PC-3 (cell line): ENCODE data around the gene SAFB2. TPM values are rescaled to one million over a fixed set of nuclear protein-coding genes. Genes with fewer than 3 reads are reported as not detected.
"Not testable (repeated sequence)": the region's sequence is repeated elsewhere in the genome, so short reads cannot be mapped to it uniquely, and the experiment has no call there.

Source experiments
- ATAC-seq: fragments of 200-7000 bp; cut with Tn5 transposase; 2 replicates; pipeline ENCODE4 v1.9.1; 2020; ENCODE audit warnings: mild to moderate bottlenecking, moderate library complexity
- BruUV-seq: library from RNA; stranded (reverse); fragments of 400-500 nt; replicated peaks from 2 replicates; lab custom pipeline; 2021; lab: Mats Ljungman, UMichigan
- CTCF ChIA-PET: fragments of 300-600 bp; sonication (Branson Sonifier 250); formaldehyde crosslinking; loops from one replicate; lab custom pipeline; 2022; ENCODE audit warnings: antibody characterized with exemption; lab: Charles Lee
- POLR2A ChIA-PET: fragments of 300-600 bp; sonication (Branson Sonifier 250); formaldehyde crosslinking; loops from one replicate; lab custom pipeline; 2022; ENCODE audit warnings: antibody characterized with exemption; ENCODE audit not compliant: unreplicated experiment; lab: Charles Lee
- DNase-seq: peaks from one replicate; pipeline ENCODE4 v3.0.0-alpha.2; 2015
- H2AFZ ChIP-seq: fragments of 300-600 bp; sonication (generic); 2 replicates; pipeline ENCODE4 v1.6.0; 2016; ENCODE audit warnings: antibody characterized with exemption, low read length
- H3F3A ChIP-seq: fragments of 300-600 bp; sonication (generic); one replicate; pipeline ENCODE4 v1.6.0; 2017; ENCODE audit warnings: antibody characterized with exemption, low read length, control low read depth, mild to moderate bottlenecking; ENCODE audit not compliant: unreplicated experiment
- H3K27ac ChIP-seq: fragments of 300-600 bp; sonication (generic); 2 replicates; pipeline ENCODE4 v1.5.1; 2016; ENCODE audit warnings: mild to moderate bottlenecking, low read length
- H3K27me3 ChIP-seq: fragments of 300-600 bp; sonication (generic); 2 replicates; pipeline ENCODE4 v1.6.1; 2016; ENCODE audit warnings: low read length, mixed read lengths
- H3K36me3 ChIP-seq: fragments of 300-600 bp; sonication (generic); 2 replicates; pipeline ENCODE4 v1.6.1; 2016; ENCODE audit warnings: low read depth, mixed run types, low read length, mixed read lengths
- H3K4me1 ChIP-seq: fragments of 300-600 bp; sonication (generic); 2 replicates; pipeline ENCODE4 v1.5.1; 2016; ENCODE audit warnings: low read length; ENCODE audit not compliant: insufficient read depth
- H3K4me2 ChIP-seq: fragments of 300-600 bp; sonication (generic); 2 replicates; pipeline ENCODE4 v1.6.0; 2016; ENCODE audit warnings: low read length
- H3K4me3 ChIP-seq: fragments of 300-600 bp; sonication (generic); 2 replicates; pipeline ENCODE4 v1.5.1; 2016; ENCODE audit warnings: mild to moderate bottlenecking, low read length, mixed read lengths
- H3K79me2 ChIP-seq: fragments of 300-600 bp; sonication (generic); 2 replicates; pipeline ENCODE4 v1.6.1; 2017; ENCODE audit warnings: low read length, mixed read lengths
- H3K9ac ChIP-seq: fragments of 300-600 bp; sonication (generic); 2 replicates; pipeline ENCODE4 v1.6.0; 2016; ENCODE audit warnings: mild to moderate bottlenecking, low read length
- H3K9me2 ChIP-seq: fragments of 300-600 bp; sonication (generic); replicated peaks from 2 replicates; pipeline ENCODE4 v1.6.1; 2016; ENCODE audit warnings: mixed run types, low read length, mixed read lengths
- H3K9me3 ChIP-seq: fragments of 300-600 bp; sonication (generic); 2 replicates; pipeline ENCODE4 v1.6.1; 2016; ENCODE audit warnings: low read length, mixed read lengths
- H4K20me1 ChIP-seq: fragments of 300-600 bp; sonication (generic); 2 replicates; pipeline ENCODE4 v1.6.1; 2016; ENCODE audit warnings: low read length, mixed read lengths
- EZH2 ChIP-seq: fragments of 300-600 bp; sonication (generic); IDR thresholded peaks from one replicate; pipeline ENCODE4 v1.6.1; 2017; ENCODE audit warnings: antibody characterized with exemption, mild to moderate bottlenecking, low read length; ENCODE audit not compliant: unreplicated experiment
- EZH2phosphoT487 ChIP-seq: fragments of 300-600 bp; sonication (generic); IDR thresholded peaks from 2 replicates; pipeline ENCODE4 v1.6.1; 2018; ENCODE audit warnings: mild to moderate bottlenecking, antibody characterized with exemption, low read length, borderline replicate concordance
- intact Hi-C: fragments of 100-400 bp; cut with micrococcal nuclease; formaldehyde crosslinking; loops from 2 replicates; pipeline ENCODE4 v1.9.0; 2023
- total RNA-seq: library from RNA; depleted of rRNA; stranded (reverse); fragments of >200 nt; gene quantifications from 2 replicates; pipeline ENCODE4 v1.2.3, GENCODE V29; 2014
- TF ChIP-seq, protein P1 (sequence below): fragments of 300-600 bp; sonication (generic); conservative IDR thresholded peaks from 2 replicates; pipeline ENCODE4 v1.5.1; 2017; ENCODE audit warnings: antibody characterized with exemption, low read depth, mild to moderate bottlenecking, low read length

Gene SAFB2
- total RNA-seq, 1 experiment from 2014 or later, result 77.5 TPM

DNA sequence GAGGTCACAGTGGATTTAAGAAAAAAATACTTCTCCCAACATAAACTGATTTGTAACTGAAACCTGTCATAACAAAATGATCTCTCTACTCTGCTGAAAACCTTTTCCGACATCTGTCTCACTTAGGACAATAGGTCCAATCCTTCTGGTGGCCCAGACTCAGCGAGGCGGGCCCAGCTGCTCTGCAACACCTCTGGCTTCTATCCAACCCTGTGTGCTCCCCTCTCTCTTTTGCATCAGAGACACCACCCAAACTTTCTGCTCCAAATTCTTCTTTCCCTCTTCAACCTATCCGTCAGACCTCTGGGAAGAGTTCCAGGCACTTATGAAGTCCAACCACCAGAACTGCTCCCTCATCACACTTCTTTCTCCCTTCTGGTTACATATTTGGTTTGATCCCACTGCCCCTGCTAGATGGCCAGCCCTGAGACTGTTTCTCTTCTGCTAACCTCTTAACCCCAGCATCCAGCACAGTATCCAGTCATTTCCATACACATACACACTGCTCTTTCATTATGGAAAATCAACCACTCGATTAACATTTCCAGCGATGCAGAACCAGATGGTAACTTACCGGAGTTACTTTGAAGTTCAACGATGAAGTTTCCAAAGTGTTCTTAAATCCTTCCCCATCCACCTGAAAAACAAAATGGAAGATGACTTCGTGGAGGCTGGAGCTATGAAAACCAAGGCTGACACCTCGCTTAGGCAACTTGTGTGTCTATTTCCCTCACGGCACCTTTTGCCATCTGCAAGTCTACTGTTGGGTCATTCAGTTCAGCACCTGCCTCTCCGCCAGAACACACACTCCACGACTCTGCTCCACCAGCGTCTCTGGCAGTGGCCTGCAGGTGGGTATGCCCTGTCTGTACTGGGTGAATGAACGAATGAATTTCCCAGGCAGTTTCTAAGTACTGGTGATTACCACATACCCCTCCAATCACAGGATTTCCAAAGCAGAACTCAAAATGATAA lies 9.4 kb downstream of the SAFB2 start:
- no peak overlapping the region for H2AFZ ChIP-seq
- intact Hi-C loops, result no loop called here
- no peaks in the 10 kb centered on the region for H3K9me2 ChIP-seq
- peaks cover 15% of the 10 kb centered on the region for H3K4me1 ChIP-seq
- H3K79me2 ChIP-seq, result peaks cover 60% of the 10 kb centered on the region
- no peaks in the 10 kb centered on the region for H3K27me3 ChIP-seq
- ChIA-PET CTCF (no interaction called here), POLR2A (no interaction called here)
- DNase-seq (no peak), ATAC-seq (no peak)
- no TSS peak for BruUV-seq
- no peak overlapping the region for H3K27ac ChIP-seq
- peaks cover 82% of the 10 kb centered on the region for H3K36me3 ChIP-seq
- H3K4me2 ChIP-seq, result no peak overlapping the region
- no peak overlapping the region for H3K9ac ChIP-seq
- no peaks in the 10 kb centered on the region for H3K9me3 ChIP-seq
- H3K4me3 ChIP-seq, result no peak overlapping the region
- TF ChIP-seq EZH2, result no peak
- TF ChIP-seq EZH2phosphoT487, result no peak
- H4K20me1 ChIP-seq, result peaks cover 16% of the 10 kb centered on the region; the same call in 1 of the 2 replicates
- H3F3A ChIP-seq, result no peaks in the 10 kb centered on the region

DNA sequence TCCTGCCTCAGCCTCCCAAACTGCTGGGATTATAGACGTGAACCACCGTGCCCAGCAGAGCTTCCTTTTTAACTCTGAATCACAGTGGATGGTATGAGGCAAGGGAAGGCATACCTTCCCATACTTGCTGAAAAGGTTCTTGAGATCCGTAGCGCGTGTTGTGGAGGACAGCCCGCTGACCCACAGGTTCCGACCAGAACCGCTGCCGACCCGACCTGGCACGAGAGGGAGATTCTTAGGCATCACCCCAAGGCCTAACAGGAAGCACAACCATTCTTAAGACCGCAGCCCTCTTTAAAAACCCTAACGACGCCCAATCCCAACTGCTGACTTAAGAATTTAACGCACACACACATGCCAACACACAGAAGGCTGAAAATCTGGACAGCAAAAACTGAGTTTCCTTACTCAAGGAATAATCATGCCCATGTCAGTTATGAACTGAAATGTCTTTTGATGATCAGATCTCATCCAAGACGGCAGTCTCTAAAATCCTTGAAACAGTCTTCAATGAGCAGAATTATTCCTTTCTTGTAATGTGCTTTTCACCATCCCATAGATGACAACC lies 12.6 kb downstream of the SAFB2 start:
- ChIA-PET CTCF (interaction anchor here (0.5 kb wide), 1 partner anchor 82 kb away, joined by 3 read pairs; no protein-coding TSS in a partner anchor), POLR2A (interaction anchor here (0.6 kb wide), 1 partner anchor 478 kb away, joined by 13 read pairs; no protein-coding TSS in a partner anchor)
- H3K4me3 ChIP-seq, result no peak overlapping the region
- intact Hi-C loops, result no loop called here
- peaks cover 63% of the 10 kb centered on the region for H3K79me2 ChIP-seq
- no peaks in the 10 kb centered on the region for H3F3A ChIP-seq
- no TSS peak for BruUV-seq
- no peak overlapping the region for H3K27ac ChIP-seq
- peaks cover 24% of the 10 kb centered on the region for H4K20me1 ChIP-seq
- no peaks in the 10 kb centered on the region for H3K9me3 ChIP-seq
- no peak overlapping the region for H3K4me2 ChIP-seq
- H3K27me3 ChIP-seq, result no peaks in the 10 kb centered on the region
- H3K9ac ChIP-seq, result no peak overlapping the region
- H3K9me2 ChIP-seq, result no peaks in the 10 kb centered on the region
- DNase-seq (no peak), ATAC-seq (no peak)
- H2AFZ ChIP-seq, result no peak overlapping the region
- no peak for TF ChIP-seq EZH2
- TF ChIP-seq, protein P1, sequence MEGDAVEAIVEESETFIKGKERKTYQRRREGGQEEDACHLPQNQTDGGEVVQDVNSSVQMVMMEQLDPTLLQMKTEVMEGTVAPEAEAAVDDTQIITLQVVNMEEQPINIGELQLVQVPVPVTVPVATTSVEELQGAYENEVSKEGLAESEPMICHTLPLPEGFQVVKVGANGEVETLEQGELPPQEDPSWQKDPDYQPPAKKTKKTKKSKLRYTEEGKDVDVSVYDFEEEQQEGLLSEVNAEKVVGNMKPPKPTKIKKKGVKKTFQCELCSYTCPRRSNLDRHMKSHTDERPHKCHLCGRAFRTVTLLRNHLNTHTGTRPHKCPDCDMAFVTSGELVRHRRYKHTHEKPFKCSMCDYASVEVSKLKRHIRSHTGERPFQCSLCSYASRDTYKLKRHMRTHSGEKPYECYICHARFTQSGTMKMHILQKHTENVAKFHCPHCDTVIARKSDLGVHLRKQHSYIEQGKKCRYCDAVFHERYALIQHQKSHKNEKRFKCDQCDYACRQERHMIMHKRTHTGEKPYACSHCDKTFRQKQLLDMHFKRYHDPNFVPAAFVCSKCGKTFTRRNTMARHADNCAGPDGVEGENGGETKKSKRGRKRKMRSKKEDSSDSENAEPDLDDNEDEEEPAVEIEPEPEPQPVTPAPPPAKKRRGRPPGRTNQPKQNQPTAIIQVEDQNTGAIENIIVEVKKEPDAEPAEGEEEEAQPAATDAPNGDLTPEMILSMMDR, result no peak
- TF ChIP-seq EZH2phosphoT487, result no peak
- H3K36me3 ChIP-seq, result peaks cover 78% of the 10 kb centered on the region
- H3K4me1 ChIP-seq, result peaks cover 27% of the 10 kb centered on the region

DNA sequence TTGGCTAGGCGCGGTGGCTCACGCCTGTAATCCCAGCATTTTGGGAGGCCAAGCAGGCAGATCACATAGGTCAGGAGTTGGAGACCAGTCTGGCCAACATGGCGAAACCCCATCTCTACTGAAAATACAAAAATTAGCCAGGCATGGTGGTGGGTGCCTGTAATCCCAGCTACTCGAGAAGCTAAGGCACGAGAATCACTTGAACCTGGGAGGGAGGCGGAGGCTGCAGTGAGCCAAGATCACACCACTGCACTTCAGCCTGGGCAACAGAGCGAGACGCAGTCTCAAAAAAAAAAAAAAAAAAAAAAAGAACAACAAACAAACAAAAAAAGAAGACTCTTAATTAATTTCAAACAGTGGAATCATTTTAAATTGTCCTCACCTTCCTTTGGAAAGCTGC lies 13.8 kb downstream of the SAFB2 start:
- H3K9me2 ChIP-seq, H2AFZ ChIP-seq, BruUV-seq, H3K27me3 ChIP-seq, H3F3A ChIP-seq, CTCF ChIA-PET, H3K4me3 ChIP-seq, POLR2A ChIA-PET, ATAC-seq, DNase-seq, H3K9me3 ChIP-seq: not testable (repeated sequence)
- H3K4me1 ChIP-seq, result peaks cover 27% of the 10 kb centered on the region
- peak overlapping the region; percentile 33 for H3K4me2 ChIP-seq
- peak overlapping the region; percentile 34 for H3K9ac ChIP-seq
- peak overlapping the region; percentile 85 for H3K27ac ChIP-seq
- intact Hi-C loops, result loop anchor here (1.0 kb wide), 1 partner anchor 14 kb away; the partner anchor contains the start of gene SAFB2
- H3K79me2 ChIP-seq, result peaks cover 75% of the 10 kb centered on the region
- H3K36me3 ChIP-seq, result peaks cover 79% of the 10 kb centered on the region
- peaks cover 24% of the 10 kb centered on the region for H4K20me1 ChIP-seq
